Activated CD8-positive, alpha-beta memory T cell treated with anti-CD3 and anti-CD28 coated beads for 36 hours (primary cell): ENCODE measurements around the gene RELT. TPM values are rescaled to one million over a fixed set of nuclear protein-coding genes. Genes with fewer than 3 reads are reported as not detected.

Source experiments
- CTCF ChIA-PET: fragments of 350-600 bp; sonication (Branson Sonifier 250); formaldehyde crosslinking; loops from one replicate; lab custom pipeline; 2021; ENCODE audit warnings: antibody characterized with exemption; lab: Charles Lee
- POLR2A ChIA-PET: fragments of 350-600 bp; sonication (Branson Sonifier 250); formaldehyde crosslinking; loops from one replicate; lab custom pipeline; 2021; ENCODE audit warnings: antibody characterized with exemption; lab: Charles Lee
- total RNA-seq, 2 experiments: library from RNA; stranded (reverse); gene quantifications; one replicate each; pipeline ENCODE4 v1.2.3, GENCODE V29; 2021

Gene RELT
- total RNA-seq, 2 experiments from 2014 or later: 31.0 to 33.2 TPM

DNA sequence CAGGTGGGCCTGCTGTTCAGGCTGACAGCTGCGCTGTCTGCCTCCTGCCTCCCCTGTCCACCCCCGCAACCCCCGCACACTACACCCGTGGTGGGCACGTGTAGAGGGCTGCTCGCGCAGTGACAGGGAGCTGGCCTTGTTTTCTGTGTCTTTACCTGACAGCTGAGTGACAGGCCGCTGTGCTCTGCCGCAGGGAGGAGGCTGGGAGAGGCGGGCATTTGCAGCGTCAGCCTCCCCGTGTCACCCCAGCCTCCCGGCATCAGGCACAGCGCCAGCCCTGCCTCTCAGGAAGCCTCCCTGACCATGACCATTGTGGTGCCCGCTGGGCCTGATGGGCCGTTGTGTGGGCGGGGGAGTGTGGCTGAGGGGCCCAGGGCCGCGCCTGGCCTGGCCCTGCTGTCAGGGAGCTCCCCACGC, 32.0 kb upstream of the RELT start:
- ChIA-PET CTCF (interaction anchor here (0.5 kb wide), 1 partner anchor 43 kb away, joined by 3 read pairs; no protein-coding TSS in a partner anchor), POLR2A (no interaction called here)

DNA sequence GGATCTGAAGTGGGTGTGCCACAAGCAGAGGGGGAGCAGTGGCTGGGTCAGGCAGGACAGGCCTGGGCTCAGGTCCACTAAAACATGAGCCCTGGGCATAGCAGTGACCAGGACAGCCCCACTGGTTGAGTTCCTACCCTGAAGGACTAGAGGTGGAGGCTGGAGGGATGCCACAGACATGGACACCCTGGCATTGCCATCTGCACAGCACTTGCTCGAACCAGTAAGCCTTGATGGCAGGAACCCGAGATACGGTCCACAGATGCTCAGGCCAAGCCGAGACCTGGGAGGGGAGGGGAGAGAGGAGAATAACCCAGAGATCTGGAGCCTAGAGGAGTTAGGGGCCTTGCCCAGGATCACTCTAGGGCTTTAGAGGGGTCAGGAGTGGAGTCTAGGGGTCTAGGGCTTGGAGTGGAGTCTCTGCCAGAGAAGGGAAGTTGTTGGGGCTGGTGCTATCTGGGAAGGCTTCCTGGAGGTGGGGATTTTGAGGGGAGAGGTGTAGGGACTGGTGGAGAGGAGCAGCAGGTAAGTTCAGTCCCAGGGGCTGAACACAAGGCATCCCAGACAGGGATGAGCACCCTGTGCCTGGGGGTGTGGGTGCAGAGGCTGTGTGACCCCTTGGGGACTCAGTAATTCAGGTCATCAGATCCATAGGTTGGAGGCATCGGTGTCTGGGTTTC, 30.6 kb upstream of the RELT start:
- POLR2A ChIA-PET: no interaction called here
- CTCF ChIA-PET: no interaction called here

DNA sequence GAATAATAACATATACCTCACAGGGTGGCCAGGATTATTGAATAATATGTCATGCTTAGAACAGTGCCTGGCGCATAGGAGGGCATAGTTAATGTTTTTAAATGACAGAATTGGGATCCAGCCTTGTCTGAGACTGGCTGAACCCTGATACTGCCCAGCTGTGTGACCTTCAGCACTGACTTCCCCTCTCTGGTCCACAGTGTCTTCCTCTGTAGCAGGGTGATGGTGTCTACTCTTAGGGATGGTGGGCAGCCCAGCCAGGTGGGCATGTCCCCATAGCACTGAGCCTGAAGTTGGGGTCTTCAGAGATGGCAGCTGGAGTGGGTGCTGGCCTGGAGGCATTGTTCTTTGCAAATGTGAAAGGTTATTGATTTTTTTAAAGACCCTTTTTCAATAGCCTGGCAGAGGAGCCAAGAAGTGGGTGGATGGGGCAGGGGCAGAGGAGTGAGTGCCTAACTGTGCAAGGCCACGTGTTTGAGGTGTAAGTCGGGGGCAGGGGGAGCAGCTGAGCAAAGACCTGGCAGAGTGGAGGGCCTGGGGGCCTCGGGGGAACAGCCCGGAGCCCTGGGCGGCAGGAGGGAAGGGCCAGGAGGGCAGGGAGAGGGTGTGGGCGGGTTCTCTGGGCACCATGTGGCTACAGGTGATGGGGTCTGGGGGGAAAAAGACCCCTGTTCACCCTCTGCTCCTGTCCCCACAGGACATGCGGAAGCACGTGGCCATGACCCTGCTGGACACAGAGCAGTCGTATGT, 29.8 kb upstream of the RELT start:
- CTCF ChIA-PET: no interaction called here
- POLR2A ChIA-PET: no interaction called here

DNA sequence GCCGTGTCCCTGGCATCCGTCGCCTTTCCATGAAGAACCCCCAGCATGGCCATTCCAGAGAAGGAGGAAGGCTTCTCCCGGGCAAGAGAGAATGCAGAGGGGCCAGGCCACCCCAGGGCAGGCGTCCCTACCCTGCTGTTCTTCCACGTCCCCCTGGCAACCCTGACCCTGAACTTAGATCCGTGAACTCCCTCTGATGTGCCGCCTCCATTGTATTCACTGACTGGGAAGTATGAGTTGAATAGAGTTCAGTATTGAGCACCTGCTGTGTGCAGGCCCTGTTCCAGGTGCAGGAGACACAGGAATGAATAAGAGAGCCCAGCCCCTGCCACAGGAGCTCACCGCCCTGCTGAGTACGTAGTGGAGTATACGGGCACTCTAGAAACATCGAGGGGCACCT, 29.1 kb upstream of the RELT start:
- CTCF ChIA-PET: no interaction called here
- POLR2A ChIA-PET: no interaction called here

DNA sequence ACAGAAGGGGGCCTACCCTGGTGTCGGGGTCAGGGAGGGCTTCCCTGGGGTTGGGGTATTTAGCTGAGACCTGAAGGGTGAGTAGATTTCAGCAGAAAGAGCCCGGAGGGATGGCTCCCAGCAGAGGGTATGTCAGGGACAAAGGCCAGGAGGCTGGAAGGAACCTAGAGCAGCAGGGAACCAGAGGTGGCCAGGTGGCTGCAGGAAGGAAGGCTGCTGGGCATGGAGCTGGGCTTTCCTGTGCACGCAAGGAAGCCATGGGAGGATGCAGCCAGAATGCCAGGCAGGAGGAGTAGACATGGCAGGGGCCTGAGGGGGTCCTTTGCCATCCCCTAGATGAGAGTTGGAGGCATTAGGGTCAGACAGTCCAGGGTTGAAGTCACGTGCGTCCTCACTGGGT, 27.4 kb upstream of the RELT start:
- CTCF ChIA-PET: interaction anchor here (1.1 to 5.6 kb wide), 4 partner anchors 12 to 312 kb away, joined by 4 to 48 read pairs (median 47); no protein-coding TSS in a partner anchor

DNA sequence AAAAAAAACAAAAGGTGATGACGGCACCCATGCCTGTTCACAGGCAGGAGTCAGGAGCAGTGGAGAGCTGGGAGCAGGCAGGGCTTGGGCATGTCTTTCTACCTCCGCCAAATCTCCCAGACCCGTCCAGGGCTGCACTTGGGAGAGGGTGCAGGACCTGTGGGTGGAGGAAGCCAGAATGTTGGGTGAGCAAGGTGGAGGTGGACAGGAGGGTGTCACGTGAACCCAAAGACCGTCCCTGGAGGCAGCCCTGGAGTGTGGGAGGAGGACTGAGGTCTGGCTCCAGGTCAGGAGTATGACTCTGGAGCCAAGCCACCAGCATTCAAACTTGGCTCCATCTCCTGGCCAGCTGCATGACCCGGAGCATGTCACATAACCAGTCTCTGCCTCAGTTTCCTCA, 26.6 kb upstream of the RELT start:
- ChIA-PET POLR2A (interaction anchor here (0.6 kb wide), 1 partner anchor 20 kb away, joined by 4 read pairs; no protein-coding TSS in a partner anchor), CTCF (interaction anchor here (1.1 to 5.6 kb wide), 5 partner anchors 12 to 312 kb away, joined by 4 to 48 read pairs (median 46); no protein-coding TSS in a partner anchor)

More for the DNA sequence above, 27.4 kb upstream of the RELT start:
- POLR2A ChIA-PET: no interaction called here

DNA sequence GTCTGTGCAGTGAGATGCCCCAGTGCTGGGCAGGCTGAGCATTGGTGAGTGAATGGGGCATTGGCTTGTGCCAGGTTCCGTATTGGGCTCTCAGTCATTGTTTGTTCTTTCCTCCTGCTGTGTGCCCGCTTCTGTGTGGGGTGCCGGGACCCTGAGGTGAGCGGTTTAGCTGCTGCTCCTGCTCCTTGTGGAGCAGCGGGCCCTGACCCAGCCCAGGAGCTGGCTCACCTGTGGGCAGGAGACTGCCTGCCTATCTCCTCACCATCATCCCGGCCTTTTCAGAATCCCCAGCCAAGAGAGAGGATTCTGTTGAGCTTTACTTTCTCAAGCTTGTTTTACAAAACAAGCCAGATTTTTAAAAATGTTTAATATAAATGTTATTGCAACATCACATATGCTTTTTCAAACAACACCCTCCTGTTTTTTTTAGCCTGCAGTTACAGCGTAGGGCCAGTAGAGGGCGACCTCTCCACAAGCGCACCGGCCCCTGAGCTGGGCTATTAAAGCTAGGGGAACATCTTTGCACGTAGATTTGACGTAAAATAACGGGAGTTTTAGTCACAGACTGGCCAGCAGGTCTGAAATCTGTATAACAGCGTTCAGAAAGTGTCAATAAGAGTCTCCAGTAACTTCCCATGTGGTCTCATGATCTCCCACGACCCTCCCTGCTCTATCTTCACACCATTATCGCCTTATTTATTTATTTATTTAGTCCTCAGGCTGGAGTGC, 25.1 kb upstream of the RELT start:
- ChIA-PET CTCF (interaction anchor here (0.5 to 5.6 kb wide), 33 partner anchors 9 to 310 kb away, joined by 3 to 48 read pairs (median 4); partner anchors contain the start of gene ARHGEF17), POLR2A (no interaction called here)

DNA sequence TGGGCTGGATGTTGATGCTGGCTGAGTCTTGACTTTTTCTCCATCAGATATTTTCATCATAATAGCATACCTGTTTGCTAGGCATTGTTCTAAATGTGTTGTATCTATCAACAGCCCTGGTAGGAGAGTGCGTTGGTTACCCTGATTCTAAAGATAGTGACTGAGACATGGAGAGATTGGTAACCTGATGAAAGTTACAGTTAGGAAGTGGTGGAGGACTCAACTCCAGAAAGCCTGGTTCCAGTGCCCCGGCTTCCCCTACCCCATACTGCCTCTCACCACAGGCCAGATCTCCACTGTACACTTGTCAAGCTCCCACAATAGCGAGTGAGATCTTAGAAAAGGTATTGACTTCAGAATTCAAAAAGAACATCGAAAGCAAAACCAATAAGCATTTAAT, 22.8 kb upstream of the RELT start:
- ChIA-PET POLR2A (no interaction called here), CTCF (interaction anchor here (5.2 kb wide), 1 partner anchor 308 kb away, joined by 46 read pairs; no protein-coding TSS in a partner anchor)

DNA sequence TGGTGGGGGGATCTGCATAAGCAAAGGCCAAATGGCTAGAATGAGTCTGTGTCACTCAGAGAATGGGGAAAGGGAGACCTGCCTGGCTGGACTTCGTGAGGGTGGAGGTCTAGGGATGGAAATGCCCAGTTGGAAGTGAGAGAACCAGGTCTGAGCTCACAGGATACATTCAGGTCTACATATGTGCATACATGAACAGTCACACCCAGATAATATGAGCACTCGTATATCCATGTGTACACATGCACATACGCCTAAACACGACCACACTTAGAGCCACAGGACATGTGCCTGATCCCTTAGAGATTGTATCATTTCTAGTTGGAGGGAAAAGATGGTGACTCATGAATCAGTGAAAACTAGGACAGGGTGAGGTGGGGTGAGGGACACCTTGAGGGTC, 21.1 kb upstream of the RELT start:
- POLR2A ChIA-PET: no interaction called here
- CTCF ChIA-PET: interaction anchor here (1.2 to 2.8 kb wide), 3 partner anchors 10 to 188 kb away, joined by 3 to 8 read pairs (median 4); no protein-coding TSS in a partner anchor

DNA sequence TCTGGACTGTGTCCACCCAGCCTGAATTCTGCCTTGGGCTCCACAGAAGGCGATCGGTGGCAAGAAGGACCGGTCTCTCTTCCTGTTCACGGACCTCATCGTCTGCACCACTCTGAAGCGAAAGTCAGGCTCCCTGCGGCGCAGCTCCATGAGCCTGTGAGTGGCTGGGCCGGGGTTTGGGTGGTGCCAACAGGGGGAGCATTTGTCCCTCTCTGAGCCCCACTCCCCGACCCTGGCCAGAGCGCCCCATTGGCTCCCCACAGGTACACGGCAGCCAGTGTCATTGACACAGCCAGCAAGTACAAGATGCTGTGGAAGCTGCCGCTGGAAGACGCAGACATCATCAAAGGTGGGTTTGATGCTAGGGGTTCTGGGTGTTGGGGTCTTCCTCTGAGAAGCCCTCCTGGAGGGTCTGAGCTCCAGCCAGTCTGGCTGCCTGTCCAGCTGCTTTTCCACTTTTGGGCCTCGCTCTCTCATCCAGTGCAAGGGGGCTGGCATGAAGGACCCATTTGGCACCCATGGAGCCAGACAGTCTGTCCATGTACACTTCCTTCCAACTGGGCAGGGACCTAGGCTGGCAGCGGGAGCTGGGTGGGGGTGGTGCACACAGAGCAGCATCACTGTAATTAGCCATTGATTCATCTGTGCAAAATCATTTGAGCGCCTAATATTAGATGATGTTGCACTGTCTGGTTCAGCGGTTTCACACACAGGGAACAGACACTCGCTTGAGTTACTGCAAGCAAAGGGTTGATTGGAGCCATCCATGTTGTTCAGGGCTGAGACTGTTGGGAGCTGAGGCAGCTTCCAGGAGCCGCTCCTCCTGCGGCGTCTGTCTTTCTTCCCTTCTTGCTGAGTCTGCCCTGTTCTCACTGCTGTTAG, 19.0 kb upstream of the RELT start:
- POLR2A ChIA-PET: interaction anchor here (0.9 kb wide), 1 partner anchor 13 kb away, joined by 7 read pairs; no protein-coding TSS in a partner anchor
- CTCF ChIA-PET: interaction anchor here (1.5 to 2.8 kb wide), 2 partner anchors 22 to 36 kb away, joined by 6 to 8 read pairs; no protein-coding TSS in a partner anchor

DNA sequence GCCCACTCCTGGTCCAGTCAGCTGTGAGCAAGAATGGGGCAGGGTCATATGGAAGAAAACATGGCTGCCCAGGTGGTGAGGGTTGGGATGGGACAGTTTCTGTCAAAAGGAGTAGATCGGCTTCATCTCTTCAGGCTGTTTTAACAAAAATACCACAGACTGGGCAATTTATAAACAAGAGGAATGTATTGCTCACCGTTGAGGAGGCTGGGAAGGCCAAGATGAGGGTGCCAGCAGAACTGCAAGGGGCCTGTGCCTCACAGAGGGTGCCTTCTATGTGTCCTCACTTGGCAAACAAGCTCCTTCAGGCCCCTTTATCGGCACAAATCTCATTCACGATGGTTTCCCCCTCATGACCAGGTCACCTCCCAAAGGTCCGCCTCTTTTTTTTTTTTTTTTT, 18.1 kb upstream of the RELT start:
- CTCF ChIA-PET: interaction anchor here (0.7 to 1.5 kb wide), 2 partner anchors 20 to 23 kb away, joined by 3 to 6 read pairs; no protein-coding TSS in a partner anchor
- POLR2A ChIA-PET: interaction anchor here (0.9 kb wide), 1 partner anchor 13 kb away, joined by 7 read pairs; no protein-coding TSS in a partner anchor

DNA sequence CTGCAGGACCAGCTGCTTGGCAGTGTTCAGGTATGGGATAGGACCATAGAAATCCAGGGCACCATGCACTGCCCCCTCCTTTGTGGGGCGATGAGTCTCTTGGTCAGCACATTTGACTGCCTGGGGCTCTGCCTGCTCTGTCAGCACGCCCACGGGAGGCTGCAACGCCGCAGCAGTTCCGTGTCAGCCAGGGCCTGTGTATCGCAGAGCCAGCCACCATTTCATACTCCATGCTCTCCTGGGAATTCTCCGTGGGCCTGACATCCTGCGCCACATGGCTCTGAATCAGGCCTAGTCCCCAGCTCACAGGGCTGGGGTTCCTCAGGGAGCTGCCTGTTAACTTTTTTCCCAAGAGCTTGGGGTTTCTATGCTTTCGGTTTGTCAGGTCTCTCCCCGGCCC, 16.9 kb upstream of the RELT start:
- POLR2A ChIA-PET: no interaction called here
- CTCF ChIA-PET: interaction anchor here (0.7 to 9.2 kb wide), 2 partner anchors 9 to 331 kb away, joined by 3 to 48 read pairs; no protein-coding TSS in a partner anchor

DNA sequence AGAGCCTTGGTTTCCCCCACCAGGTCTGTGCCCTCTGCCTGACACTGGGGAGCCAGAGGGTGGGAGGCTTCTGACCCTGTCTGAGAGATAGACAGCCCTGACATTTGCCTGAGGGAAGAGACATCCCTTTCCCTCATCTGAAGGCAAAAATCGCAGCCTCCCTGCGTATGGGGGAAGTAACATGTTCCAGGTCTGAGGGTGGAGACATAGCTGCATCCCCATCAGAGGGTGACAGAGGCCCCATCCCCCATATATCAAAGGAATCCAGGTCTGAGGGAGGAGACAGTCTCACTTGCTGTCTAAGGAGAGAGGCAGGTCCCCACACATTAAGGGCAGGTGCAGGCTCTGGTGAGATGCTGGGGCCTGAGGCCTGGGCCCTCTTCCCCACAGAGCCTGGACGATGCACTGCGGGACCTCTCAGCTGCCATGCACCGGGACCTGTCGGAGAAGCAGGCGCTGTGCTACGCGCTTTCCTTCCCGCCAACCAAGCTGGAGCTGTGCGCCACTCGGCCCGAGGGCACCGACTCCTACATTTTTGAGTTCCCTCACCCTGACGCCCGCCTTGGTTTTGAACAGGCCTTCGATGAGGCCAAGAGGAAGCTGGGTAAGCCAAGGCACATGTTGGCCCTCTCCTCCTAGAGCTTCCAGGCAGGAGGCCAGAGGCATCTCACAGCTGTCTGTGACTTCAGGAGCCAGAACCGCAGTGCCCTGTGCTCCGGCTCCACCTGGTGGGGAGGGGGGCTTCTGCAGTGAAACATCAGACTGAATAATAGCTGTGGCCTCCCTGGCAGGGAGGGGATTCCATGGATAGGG, 16.1 kb upstream of the RELT start:
- ChIA-PET CTCF (interaction anchor here (0.8 to 9.2 kb wide), 3 partner anchors 9 to 33 kb away, joined by 3 to 48 read pairs (median 4); no protein-coding TSS in a partner anchor), POLR2A (no interaction called here)

DNA sequence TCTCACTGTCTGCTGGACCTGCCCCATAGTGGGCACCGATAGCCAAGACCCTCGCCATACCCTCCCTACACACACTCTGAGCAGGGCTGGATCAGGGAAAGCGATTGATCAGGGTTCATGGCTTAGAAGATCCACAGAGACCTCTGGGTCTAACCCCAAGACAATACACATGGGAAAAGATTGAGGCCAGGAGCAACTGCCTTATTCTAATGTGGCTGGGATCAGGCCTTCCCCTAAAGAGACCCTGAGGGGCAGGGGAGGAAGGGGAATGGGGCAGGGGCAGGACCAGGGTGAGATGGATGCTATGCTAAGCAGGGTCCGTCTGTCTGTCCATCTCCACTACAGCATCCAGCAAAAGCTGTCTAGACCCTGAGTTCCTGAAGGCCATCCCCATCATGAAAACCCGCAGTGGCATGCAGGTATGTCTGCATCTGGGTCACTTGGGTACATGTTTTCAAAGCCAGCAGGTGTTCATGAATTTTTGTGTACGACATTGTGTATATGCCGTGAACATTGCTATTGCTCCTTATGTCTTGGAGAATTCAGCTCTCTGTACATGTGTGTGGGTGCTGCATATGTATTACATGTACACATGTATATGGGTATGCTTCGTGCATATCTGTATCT, 15.3 kb upstream of the RELT start:
- ChIA-PET POLR2A (no interaction called here), CTCF (interaction anchor here (0.6 to 9.2 kb wide), 4 partner anchors 10 to 553 kb away, joined by 3 to 48 read pairs (median 4); no protein-coding TSS in a partner anchor)

DNA sequence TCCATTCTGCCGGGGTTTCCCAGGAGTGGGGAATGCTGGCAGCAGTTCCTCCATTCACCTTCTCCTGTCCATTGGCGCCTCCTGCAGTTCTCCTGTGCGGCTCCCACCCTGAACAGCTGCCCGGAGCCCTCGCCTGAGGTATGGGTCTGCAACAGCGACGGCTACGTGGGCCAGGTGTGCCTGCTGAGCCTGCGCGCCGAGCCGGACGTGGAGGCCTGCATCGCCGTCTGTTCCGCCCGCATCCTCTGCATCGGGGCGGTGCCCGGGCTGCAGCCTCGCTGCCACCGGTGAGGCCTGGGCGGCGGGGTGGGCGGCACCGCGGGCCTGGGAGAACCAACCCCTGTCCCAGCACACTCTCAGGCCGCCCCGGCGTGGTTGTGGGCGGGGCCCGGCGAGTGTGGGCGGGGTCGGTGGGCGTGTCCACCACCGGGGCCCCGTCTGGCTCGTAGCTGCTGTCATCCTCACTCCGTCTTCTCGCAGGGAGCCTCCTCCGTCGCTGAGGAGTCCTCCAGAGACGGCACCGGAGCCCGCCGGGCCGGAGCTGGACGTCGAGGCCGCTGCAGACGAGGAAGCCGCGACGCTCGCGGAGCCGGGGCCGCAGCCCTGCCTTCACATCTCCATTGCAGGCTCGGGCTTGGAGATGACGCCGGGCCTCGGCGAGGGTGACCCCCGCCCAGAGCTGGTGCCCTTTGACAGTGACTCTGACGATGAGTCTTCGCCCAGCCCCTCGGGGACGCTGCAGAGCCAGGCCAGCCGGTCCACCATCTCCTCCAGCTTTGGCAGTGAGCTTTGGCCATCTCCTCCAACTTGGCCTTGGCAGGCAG, 14.0 kb upstream of the RELT start:
- CTCF ChIA-PET: interaction anchor here (9.2 kb wide), 1 partner anchor 11 kb away, joined by 48 read pairs; no protein-coding TSS in a partner anchor

DNA sequence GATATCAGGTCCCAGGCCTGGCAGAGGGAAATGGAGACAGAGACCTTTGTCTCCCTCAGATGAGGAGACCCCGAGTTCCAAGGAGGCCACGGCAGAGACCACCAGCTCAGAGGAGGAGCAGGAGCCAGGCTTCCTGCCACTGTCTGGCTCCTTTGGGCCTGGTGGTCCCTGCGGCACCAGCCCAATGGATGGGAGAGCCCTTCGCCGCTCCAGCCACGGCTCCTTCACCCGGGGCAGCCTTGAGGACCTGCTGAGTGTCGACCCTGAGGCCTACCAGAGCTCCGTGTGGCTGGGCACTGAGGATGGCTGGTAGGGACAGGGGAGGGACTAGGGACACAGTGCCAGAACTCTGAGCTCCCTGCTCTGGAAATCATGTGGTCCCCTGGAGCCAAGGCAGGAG, 13.1 kb upstream of the RELT start:
- ChIA-PET POLR2A (no interaction called here), CTCF (interaction anchor here (9.2 kb wide), 1 partner anchor 12 kb away, joined by 48 read pairs; no protein-coding TSS in a partner anchor)

More for the DNA sequence above, 14.0 kb upstream of the RELT start:
- POLR2A ChIA-PET: no interaction called here
